ENCODE measurements around the gene AUTS2.

AUTS2 gene

GRCh38 chr7:69941077-69941651 lies 342.9 kb downstream of the AUTS2 start:
- DNase-seq (ENCODE audit: low read depth), result no peak

- DNase-seq (ENCODE audit: low read depth), result no peak
Observed at GRCh38 chr7:69942573-69942972, 344.3 kb downstream of the AUTS2 start.

- DNase-seq (ENCODE audit: low read depth), result no peak
Observed at GRCh38 chr7:69946901-69947300, 348.6 kb downstream of the AUTS2 start.

GRCh38 chr7:69947998-69948397 lies 349.7 kb downstream of the AUTS2 start:
- no peak for DNase-seq (ENCODE audit: low read depth)

DNA sequence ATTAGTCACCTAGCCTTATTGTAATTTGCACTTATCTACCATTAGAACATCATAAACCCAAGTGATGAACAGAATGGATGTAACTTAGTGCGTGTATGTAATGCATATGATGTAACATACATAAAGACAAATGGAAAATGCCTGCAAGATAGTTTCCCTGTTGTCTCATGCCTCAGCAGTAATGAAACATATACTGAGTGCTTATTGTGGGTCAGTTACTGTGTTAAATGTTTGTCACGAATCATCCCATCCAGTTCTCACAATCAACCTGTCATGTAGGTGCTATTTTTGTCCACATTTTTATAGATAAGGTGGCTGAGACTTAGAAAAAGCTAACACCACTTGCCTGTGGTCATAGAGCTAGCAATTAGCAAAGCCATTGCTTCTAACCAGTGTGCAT lies 350.8 kb downstream of the AUTS2 start:
- DNase-seq (ENCODE audit: low read depth), result no peak

GRCh38 chr7:69951458-69951857 lies 353.2 kb downstream of the AUTS2 start:
- DNase-seq (ENCODE audit: low read depth), result no peak

DNA sequence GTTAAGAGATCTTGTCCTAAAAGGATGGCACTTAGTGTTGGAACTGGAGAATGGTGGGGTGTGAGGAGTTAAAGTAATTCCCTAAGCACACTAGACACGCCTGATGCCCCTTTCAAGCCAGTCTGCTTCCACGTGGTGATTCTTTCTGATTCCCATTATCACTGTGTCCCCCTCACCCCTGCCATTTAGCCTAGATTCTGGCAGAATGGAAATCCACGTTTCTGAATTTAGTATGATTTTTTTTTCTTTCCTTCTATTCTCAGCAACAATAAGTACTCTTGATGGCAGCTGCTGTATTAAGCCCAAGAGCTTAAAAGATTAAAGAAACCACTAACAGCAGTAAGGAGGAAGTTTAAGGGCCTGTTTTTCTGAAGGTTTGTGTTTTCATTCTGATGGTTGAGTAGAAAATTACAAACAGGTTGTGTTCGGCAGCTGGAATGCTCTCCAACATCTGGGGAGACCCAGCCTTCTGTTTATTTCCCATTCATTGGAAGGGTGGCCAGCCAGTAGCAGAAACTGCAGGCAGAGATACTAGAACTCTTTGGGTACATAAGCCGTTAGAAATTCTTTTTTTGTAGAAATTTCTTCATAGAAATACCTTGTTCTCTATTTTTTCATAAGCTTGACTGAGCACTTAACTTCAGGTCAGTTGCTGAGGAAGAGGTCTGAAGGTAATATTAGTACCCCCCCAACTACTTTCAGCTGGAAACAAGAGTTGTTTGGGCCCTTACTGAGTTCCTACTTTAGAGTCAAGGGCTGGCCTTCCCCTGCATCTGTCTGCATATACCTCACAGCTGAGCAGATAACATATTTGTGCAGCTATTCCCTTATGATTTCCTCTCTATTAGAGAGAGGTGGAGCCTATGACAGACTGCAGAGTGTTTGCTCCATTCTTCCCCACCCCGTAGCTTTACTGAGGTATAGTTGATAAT lies 355.1 kb downstream of the AUTS2 start:
- no peak for DNase-seq (ENCODE audit: low read depth)

- no peak for DNase-seq (ENCODE audit: low read depth)
Observed at GRCh38 chr7:69956541-69956940, 358.3 kb downstream of the AUTS2 start.

DNA sequence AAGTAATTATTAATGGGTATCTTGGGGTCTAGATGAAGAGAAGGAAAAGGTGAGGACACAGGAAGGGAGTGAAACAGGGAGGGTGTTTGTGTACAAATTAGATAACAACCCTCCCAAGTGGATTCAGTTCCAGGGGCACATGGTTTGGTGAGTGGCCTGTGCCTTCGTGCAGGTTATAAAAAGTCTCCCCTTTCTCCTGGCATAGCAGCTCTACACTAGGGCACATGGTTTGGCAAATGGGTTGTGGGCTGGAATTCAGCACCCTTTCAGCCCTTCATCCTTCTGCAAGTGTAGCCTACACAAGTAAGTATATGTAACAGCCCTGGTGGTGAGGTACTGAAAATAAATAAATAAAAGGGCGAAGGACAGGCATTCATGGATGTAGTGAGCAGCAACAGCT lies 359.4 kb downstream of the AUTS2 start:
- DNase-seq (ENCODE audit: low read depth), result no peak

DNA sequence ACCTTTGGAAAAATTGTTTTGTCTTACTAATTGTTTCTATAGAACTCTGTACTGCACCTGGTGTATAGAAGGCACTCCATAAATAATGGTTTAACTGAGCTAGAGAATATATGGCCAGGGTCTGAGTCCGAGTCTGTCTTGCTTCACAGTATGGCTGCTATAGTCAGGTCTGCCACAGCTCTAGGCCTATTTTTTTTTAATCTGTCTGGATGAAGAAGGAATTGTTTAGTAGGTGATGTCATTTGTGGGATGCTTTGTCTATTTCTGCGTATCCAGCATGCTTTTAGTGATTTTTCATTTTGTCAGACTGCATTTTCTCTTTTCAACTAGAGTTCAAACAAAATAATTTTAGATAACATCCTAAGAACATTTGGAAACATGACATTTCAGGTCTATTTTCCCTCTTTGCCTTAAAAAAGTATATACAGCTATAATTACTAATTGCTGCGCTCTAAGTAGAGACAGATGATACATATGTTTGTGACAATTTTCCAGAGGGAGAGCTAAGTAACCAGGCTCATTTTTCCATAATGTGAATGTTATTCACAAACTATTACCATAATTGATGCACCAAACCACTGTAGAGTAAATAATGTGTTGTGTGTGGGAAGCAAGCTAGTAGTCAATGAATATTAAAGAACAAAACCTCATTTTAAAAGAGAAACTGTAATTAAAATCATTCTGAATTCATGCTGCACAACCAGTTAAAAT lies 361.7 kb downstream of the AUTS2 start:
- DNase-seq (ENCODE audit: low read depth), result no peak

DNA sequence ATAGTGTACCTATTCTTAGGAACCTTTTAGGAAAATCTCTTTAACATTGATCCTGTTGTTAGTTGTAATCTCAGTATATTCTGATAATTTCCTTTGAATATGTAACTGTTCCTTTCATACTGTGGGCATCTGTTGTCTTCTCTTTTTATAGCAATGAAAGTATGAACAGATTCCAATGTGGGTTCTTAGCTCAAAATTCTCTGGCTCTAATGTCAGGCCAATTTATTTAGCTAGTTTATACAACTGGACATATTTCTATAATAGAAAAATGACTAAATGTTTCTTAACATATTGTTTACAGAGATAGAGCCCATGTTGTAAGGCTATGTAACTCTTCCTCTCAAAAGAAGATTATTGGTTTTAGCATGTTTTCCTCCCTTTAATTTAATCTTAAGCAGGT lies 363.2 kb downstream of the AUTS2 start:
- no peak for DNase-seq (ENCODE audit: low read depth)

- no peak for DNase-seq (ENCODE audit: low read depth)
Observed at GRCh38 chr7:69962186-69963065, 364.2 kb downstream of the AUTS2 start.

DNA sequence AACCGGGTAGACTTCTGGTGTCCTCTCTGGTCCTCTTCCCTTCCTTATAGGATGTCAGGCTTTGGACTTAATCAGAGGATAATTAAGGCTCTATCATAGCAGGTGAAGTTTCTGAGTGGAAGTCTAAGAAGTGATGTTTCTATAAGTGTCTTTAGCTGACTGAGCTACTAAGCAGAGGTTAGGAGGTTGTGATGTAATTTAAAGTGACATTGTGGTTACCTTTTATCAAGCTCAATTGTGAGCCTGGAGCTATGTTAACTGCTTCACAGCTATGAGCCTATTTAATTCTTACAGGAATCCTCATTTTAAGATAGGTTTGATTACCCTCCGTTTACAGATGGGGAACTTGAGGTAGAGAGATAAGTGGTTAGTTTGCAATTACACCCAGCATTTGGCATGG lies 365.1 kb downstream of the AUTS2 start:
- no peak for DNase-seq (ENCODE audit: low read depth)

- no peak for DNase-seq (ENCODE audit: low read depth)
Observed at GRCh38 chr7:69966766-69967591, 368.7 kb downstream of the AUTS2 start.

DNA sequence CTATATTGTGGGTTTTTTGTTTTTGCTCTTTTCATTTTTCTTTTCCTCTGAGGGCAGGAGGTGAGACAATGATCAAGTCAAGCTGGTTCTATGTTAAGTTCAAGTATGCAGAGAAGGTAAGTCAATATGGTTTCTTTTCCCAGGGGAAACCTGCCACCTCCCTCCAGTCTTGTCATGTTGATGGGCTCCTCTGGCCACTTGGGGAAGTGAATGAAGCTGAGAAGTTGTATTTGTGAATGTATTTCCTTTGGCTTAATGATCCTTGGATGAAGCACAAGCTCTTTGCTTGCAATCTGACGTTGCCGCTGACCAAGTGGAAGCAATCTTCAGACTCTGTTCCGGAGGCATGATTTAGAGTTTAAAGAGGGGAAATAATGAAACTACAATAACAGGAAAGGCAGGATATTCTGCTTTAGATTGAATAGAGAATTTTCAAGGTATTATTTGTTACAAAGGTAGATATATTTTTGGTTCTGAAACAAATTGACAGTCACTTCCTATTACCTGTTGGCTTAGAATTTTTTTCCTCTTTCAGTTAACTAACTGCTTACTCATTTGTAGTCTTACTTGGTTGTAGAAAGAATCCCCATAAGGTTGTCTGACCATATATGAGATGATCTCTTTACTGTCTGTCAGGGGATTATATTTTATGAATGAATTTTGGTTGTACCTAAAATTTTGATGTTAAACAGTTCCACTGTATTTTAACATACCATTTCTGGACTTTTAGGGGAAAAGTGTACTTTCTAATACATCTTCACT lies 369.6 kb downstream of the AUTS2 start:
- no peak for DNase-seq (ENCODE audit: low read depth)

DNA sequence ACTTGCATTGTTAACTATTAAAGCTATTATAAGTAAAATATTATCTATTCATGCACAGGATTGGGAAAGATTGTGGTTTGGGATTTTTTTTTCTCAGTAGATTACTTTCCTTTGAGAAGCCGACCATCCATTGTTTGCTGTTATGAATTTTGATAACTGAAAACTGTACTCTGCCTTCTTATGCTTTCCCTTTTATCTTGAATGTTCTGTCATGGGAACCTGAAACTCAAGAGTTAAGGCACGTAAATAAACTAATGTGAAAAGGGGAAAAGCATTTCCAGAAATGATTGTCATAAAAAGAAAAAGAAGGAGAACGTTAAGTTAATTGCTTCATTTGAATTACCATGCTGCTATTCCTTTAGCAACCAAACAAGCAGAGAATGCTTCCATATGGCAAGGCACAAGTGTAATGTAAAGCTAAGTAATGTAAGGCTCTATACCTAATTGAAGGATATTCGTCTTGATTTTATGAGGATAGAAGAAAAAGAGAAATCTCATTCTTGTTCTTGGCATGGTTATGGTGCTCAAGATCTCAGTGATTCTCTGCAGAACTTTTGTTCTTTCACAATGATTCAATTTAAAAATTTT lies 370.8 kb downstream of the AUTS2 start:
- no peak for DNase-seq (ENCODE audit: low read depth)

DNA sequence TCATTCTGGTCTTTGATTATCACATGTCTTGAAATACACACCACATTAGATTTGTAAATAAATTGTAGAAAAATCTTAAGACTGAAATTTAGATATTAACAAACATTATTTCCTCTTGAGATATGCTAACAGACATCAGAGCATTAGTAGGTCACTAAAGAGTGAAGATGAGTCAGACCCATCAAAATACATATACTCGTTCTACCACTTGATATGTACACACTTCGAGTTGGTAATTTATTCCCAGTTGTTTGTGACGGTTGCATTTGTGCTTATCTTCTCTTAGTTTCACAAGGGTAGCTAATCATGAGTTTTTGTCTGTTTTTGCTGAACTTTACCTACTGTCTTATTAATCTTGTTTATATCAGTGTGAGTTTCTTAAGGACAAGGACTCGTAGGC lies 383.4 kb downstream of the AUTS2 start:
- DNase-seq (ENCODE audit: low read depth), result no peak

GRCh38 chr7:69982197-69982596 lies 383.9 kb downstream of the AUTS2 start:
- DNase-seq (ENCODE audit: low read depth), result no peak

GRCh38 chr7:69989551-69989950 lies 391.3 kb downstream of the AUTS2 start:
- no peak for DNase-seq (ENCODE audit: low read depth)

- no peak for DNase-seq (ENCODE audit: low read depth)
Observed at GRCh38 chr7:69992938-69993337, 394.7 kb downstream of the AUTS2 start.
